IMR-90 (cell line): ENCODE measurements around the gene ALDH1A2. TPM values are rescaled to one million over a fixed set of nuclear protein-coding genes. Genes with fewer than 3 reads are reported as not detected.

Source experiments
- ATAC-seq: fragments of 200-7000 bp; cut with Tn5 transposase; 2 replicates; pipeline ENCODE4 v1.9.1; 2020; ENCODE audit warnings: low read depth, mild to moderate bottlenecking, moderate library complexity
- BruUV-seq: library from RNA; stranded (reverse); fragments of 400-500 nt; replicated peaks from 2 replicates; lab custom pipeline; 2021; lab: Mats Ljungman, UMichigan
- CTCF ChIA-PET: fragments of 300-600 bp; formaldehyde crosslinking; extraction: SDS; loops from one replicate; lab custom pipeline; 2021; ENCODE audit warnings: antibody characterized with exemption; lab: Yijun Ruan, JAX
- POLR2A ChIA-PET: fragments of 300-600 bp; sonication (Branson Sonifier 250); formaldehyde crosslinking; loops from one replicate; lab custom pipeline; 2022; ENCODE audit warnings: antibody characterized with exemption; ENCODE audit not compliant: unreplicated experiment; lab: Charles Lee
- DNase-seq: peaks from one replicate; pipeline ENCODE4 v3.0.0; 2013
- H2AFZ ChIP-seq: replicated peaks from 2 replicates; pipeline ENCODE3; 2013; ENCODE audit warnings: low read length, mild to moderate bottlenecking; ENCODE audit not compliant: poor library complexity
- H2AK5ac ChIP-seq: 2 replicates; pipeline ENCODE4 v1.6.1; 2013; ENCODE audit warnings: low read depth, low read length, inconsistent platforms
- H2AK9ac ChIP-seq: replicated peaks from 2 replicates; pipeline ENCODE3; 2013; ENCODE audit warnings: mild to moderate bottlenecking, low read depth, low read length, moderate library complexity; ENCODE audit not compliant: poor library complexity
- H2BK120ac ChIP-seq: 2 replicates; pipeline ENCODE4 v1.6.1; 2013; ENCODE audit warnings: low read depth, low read length, inconsistent platforms
- H2BK15ac ChIP-seq: 3 replicates; pipeline ENCODE4 v1.6.1; 2013; ENCODE audit warnings: low read depth, low read length, inconsistent platforms
- H2BK20ac ChIP-seq: 2 replicates; pipeline ENCODE4 v1.6.1; 2013; ENCODE audit warnings: low read depth, mild to moderate bottlenecking, inconsistent platforms, low read length, moderate library complexity
- H2BK5ac ChIP-seq: 2 replicates; pipeline ENCODE4 v1.6.1; 2013; ENCODE audit warnings: mild to moderate bottlenecking, low read depth, low read length, inconsistent platforms; ENCODE audit not compliant: poor library complexity, severe bottlenecking
- H3K14ac ChIP-seq: replicated peaks from 2 replicates; pipeline ENCODE4 v1.6.1; 2013; ENCODE audit warnings: low read depth, low read length, inconsistent platforms
- H3K18ac ChIP-seq: 2 replicates; pipeline ENCODE4 v1.6.1; 2013; ENCODE audit warnings: low read depth, low read length, control low read depth
- H3K23ac ChIP-seq: 2 replicates; pipeline ENCODE4 v1.6.1; 2013; ENCODE audit warnings: low read depth, low read length, inconsistent platforms
- H3K27ac ChIP-seq: 2 replicates; pipeline ENCODE4 v1.5.1; 2013; ENCODE audit warnings: mild to moderate bottlenecking, control low read depth, low read length; ENCODE audit not compliant: insufficient read depth
- H3K27me3 ChIP-seq: 2 replicates; pipeline ENCODE4 v1.6.1; 2013; ENCODE audit warnings: low read length; ENCODE audit not compliant: control insufficient read depth, insufficient read depth
- H3K36me3 ChIP-seq: 2 replicates; pipeline ENCODE4 v1.6.1; 2013; ENCODE audit warnings: low read length, mixed read lengths; ENCODE audit not compliant: control insufficient read depth, insufficient read depth
- H3K4ac ChIP-seq: 2 replicates; pipeline ENCODE4 v1.6.1; 2013; ENCODE audit warnings: low read depth, low read length, inconsistent platforms
- H3K4me1 ChIP-seq: 2 replicates; pipeline ENCODE4 v1.6.1; 2013; ENCODE audit warnings: low read length, mixed read lengths; ENCODE audit not compliant: control insufficient read depth, insufficient read depth
- H3K4me2 ChIP-seq: 2 replicates; pipeline ENCODE4 v1.6.1; 2013; ENCODE audit warnings: low read depth, mild to moderate bottlenecking, control low read depth, low read length, moderate library complexity
- H3K4me3 ChIP-seq: 2 replicates; pipeline ENCODE4 v1.5.1; 2013; ENCODE audit warnings: low read depth, mild to moderate bottlenecking, control low read depth, low read length, moderate library complexity; ENCODE audit not compliant: insufficient read depth
- H3K56ac ChIP-seq: 2 replicates; pipeline ENCODE4 v1.6.1; 2013; ENCODE audit warnings: low read length, inconsistent platforms; ENCODE audit not compliant: insufficient read depth; ENCODE audit errors: extremely low read depth
- H3K79me1 ChIP-seq, 2 experiments: 2 replicates each; pipeline ENCODE4 v1.6.1; 2013; ENCODE audit warnings: low read length in 2 of 2, inconsistent platforms in 1 of 2, low read depth in 1 of 2
- H3K9ac ChIP-seq: 2 replicates; pipeline ENCODE4 v1.6.1; 2013; ENCODE audit warnings: low read depth, low read length, control low read depth
- H3K9me1 ChIP-seq: 2 replicates; pipeline ENCODE4 v1.6.1; 2013; ENCODE audit warnings: low read length, inconsistent platforms; ENCODE audit not compliant: insufficient read depth
- H3K9me3 ChIP-seq: 2 replicates; pipeline ENCODE4 v1.6.1; 2013; ENCODE audit warnings: low read length; ENCODE audit not compliant: control insufficient read depth, insufficient read depth
- H4K20me1 ChIP-seq: 2 replicates; pipeline ENCODE4 v1.6.1; 2013; ENCODE audit warnings: low read length, inconsistent platforms; ENCODE audit not compliant: insufficient read depth
- H4K5ac ChIP-seq: 2 replicates; pipeline ENCODE4 v1.6.1; 2013; ENCODE audit warnings: mild to moderate bottlenecking, low read depth, low read length, control low read depth
- H4K8ac ChIP-seq, 2 experiments: 2 replicates each; pipeline ENCODE4 v1.6.1; 2013; ENCODE audit warnings: low read depth in 2 of 2, low read length in 2 of 2, control low read depth in 1 of 2, inconsistent platforms in 1 of 2
- H4K91ac ChIP-seq: 2 replicates; pipeline ENCODE4 v1.6.1; 2013; ENCODE audit warnings: low read depth, low read length, inconsistent platforms; ENCODE audit not compliant: insufficient read depth
- CEBPB ChIP-seq: IDR thresholded peaks from 2 replicates; pipeline ENCODE4 v1.6.1; 2012; ENCODE audit warnings: low read depth, low read length, improper control_type of control experiment
- CHD1 ChIP-seq: IDR thresholded peaks from 2 replicates; pipeline ENCODE4 v1.6.1; 2012; ENCODE audit warnings: low read depth, low read length, improper control_type of control experiment
- RCOR1 ChIP-seq: IDR thresholded peaks from 2 replicates; pipeline ENCODE4 v1.6.1; 2012; ENCODE audit warnings: mild to moderate bottlenecking, low read length, improper control_type of control experiment; ENCODE audit not compliant: insufficient replicate concordance
- dilution Hi-C: fragments of 300-500 bp; cut with HindIII; formaldehyde crosslinking; loops from one replicate; pipeline ENCODE4 v1.14.3; 2018; ENCODE audit warnings: low sequenced_read_pairs; ENCODE audit not compliant: unreplicated experiment
- in situ Hi-C: fragments of 300-500 bp; cut with MboI; formaldehyde crosslinking; loops from 3 replicates; pipeline ENCODE4 v1.14.3; 2019; ENCODE audit warnings: low sequenced_read_pairs, inconsistent platforms, mixed read lengths
- intact Hi-C: fragments of 100-400 bp; cut with micrococcal nuclease; formaldehyde crosslinking; loops from 2 replicates; pipeline ENCODE4 v1.10.0; 2022
- polyA plus RNA-seq, 3 experiments: library from polyadenylated mRNA; depleted of rRNA; stranded (reverse); fragments of >200 nt; gene quantifications; 2 replicates each; pipeline ENCODE4 v1.2.3, GENCODE V29; 2012; ENCODE audit warnings: low replicate concordance in 1 of 3
- total RNA-seq: library from RNA; depleted of rRNA; stranded (reverse); fragments of >200 nt; gene quantifications from 2 replicates; pipeline ENCODE4 v1.2.3, GENCODE V29; 2012

The ALDH1A2 gene
- total and polyA plus RNA-seq, 2 of the 4 experiments (the other 2 are of a cell fraction), result not detected

- H3K79me1 ChIP-seq, result no peaks in the 10 kb centered on the region
- H3K4me3 ChIP-seq, result no peak overlapping the region
- no peak overlapping the region for H2BK120ac ChIP-seq
- no peak for TF ChIP-seq CHD1
- no peak for TF ChIP-seq RCOR1
- TF ChIP-seq CEBPB, result no peak; the same call in 1 of the 2 replicates
- H3K18ac ChIP-seq, result no peak overlapping the region
- H4K91ac ChIP-seq, result no peak overlapping the region
- no peak overlapping the region for H2AK9ac ChIP-seq
- ChIA-PET POLR2A (no interaction called here), CTCF (no interaction called here)
- H4K5ac ChIP-seq, result no peak overlapping the region
- H2BK20ac ChIP-seq, result no peak overlapping the region
- no peak overlapping the region for H3K14ac ChIP-seq
- intact Hi-C loops, result no loop called here
- no peak overlapping the region for H3K9ac ChIP-seq
- H4K8ac ChIP-seq, result no peak overlapping the region
- no peak overlapping the region for H2AFZ ChIP-seq
- no peaks in the 10 kb centered on the region for H3K9me1 ChIP-seq
- ATAC-seq (no peak), DNase-seq (no peak)
- H3K56ac ChIP-seq, result no peak overlapping the region
- no peaks in the 10 kb centered on the region for H3K36me3 ChIP-seq
- no peak overlapping the region for H3K4me2 ChIP-seq
- H3K27me3 ChIP-seq, result no peaks in the 10 kb centered on the region; the same call in none of the 2 replicates
- H3K4me1 ChIP-seq, result no peaks in the 10 kb centered on the region
- no TSS peak for BruUV-seq
- H3K9me3 ChIP-seq, result no peaks in the 10 kb centered on the region
- H3K4ac ChIP-seq, result no peak overlapping the region
- dilution Hi-C loops, result no loop called here
- H2BK15ac ChIP-seq, result no peak overlapping the region
- H3K27ac ChIP-seq, result no peak overlapping the region
- in situ Hi-C loops, result no loop called here
- no peak overlapping the region for H2BK5ac ChIP-seq
- H3K23ac ChIP-seq, result no peak overlapping the region
- no peak overlapping the region for H2AK5ac ChIP-seq
- H4K20me1 ChIP-seq, result no peaks in the 10 kb centered on the region
Observed at GRCh38 chr15:58083526-58083925, 18.0 kb upstream of the ALDH1A2 start.
